ENCODE data around the gene CD274.

The CD274 gene

GRCh38 chr9:5511935-5512580, 61.7 kb downstream of the CD274 start:
- DNase-seq (ENCODE audit: extremely low read depth, low read depth), result no peak
- TF ChIP-seq CTCF (IDR thresholded peaks at IDR 0.05; ENCODE audit: low read depth, low read length), result no peak

- no peak for DNase-seq (ENCODE audit: extremely low read depth, low read depth)
- TF ChIP-seq CTCF (IDR thresholded peaks at IDR 0.05; ENCODE audit: low read depth, low read length), result no peak
Observed at GRCh38 chr9:5512658-5513452, 62.5 kb downstream of the CD274 start.

- TF ChIP-seq CTCF (IDR thresholded peaks at IDR 0.05; ENCODE audit: low read depth, low read length), result no peak
- no peak for DNase-seq (ENCODE audit: extremely low read depth, low read depth)
Observed at GRCh38 chr9:5513966-5514616, 63.7 kb downstream of the CD274 start.

- no peak for TF ChIP-seq CTCF (IDR thresholded peaks at IDR 0.05; ENCODE audit: low read depth, low read length)
- DNase-seq (ENCODE audit: extremely low read depth, low read depth), result no peak
Observed at GRCh38 chr9:5514617-5515260, 64.4 kb downstream of the CD274 start.

GRCh38 chr9:5515261-5515650, 64.9 kb downstream of the CD274 start:
- DNase-seq (ENCODE audit: extremely low read depth, low read depth), result no peak
- TF ChIP-seq CTCF (IDR thresholded peaks at IDR 0.05; ENCODE audit: low read depth, low read length), result no peak

- TF ChIP-seq CTCF (IDR thresholded peaks at IDR 0.05; ENCODE audit: low read depth, low read length), result no peak
- DNase-seq (ENCODE audit: extremely low read depth, low read depth), result no peak
Observed at GRCh38 chr9:5516453-5517220, 66.3 kb downstream of the CD274 start.
